HG03064 (cell line): ENCODE measurements around the gene ICAM4.
"Not testable (repeated sequence)": the region's sequence is repeated elsewhere in the genome, so short reads cannot be mapped to it uniquely, and the experiment has no call there.

Experiments used
- ATAC-seq: cut with Tn5 transposase; IDR thresholded peaks from one replicate; pipeline ENCODE4 v1.9.1; 2021; ENCODE audit warnings: low read depth; ENCODE audit not compliant: unreplicated experiment

Gene ICAM4, protein sequence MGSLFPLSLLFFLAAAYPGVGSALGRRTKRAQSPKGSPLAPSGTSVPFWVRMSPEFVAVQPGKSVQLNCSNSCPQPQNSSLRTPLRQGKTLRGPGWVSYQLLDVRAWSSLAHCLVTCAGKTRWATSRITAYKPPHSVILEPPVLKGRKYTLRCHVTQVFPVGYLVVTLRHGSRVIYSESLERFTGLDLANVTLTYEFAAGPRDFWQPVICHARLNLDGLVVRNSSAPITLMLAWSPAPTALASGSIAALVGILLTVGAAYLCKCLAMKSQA

GRCh38 chr19:10286803-10287737 lies at the start of gene ICAM4:
ICAM4 (plus strand) TSS chr19:10286955; CDS start chr19:10287013, 58 bp downstream.
- no peak for ATAC-seq

DNA sequence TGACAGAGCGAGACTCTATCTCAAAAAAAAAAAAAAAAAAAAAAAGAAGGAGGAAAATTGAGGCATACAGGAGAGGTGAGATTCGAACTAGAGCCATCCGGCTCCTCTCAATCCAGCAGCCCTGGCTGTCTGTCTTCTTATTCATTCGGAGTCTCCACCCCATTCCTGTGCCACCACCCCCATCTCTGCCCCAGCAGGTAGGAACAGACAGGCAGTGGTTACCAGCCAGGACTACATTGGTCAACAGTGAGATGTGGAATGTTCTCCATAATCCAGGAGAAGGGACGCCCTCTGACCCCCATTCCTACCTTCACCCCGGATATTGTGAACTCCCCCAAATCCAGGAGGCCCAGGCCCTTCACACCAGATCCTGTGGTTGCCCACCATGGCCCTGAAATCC lies 49.1 kb upstream of the ICAM4 start:
- no peak for ATAC-seq

DNA sequence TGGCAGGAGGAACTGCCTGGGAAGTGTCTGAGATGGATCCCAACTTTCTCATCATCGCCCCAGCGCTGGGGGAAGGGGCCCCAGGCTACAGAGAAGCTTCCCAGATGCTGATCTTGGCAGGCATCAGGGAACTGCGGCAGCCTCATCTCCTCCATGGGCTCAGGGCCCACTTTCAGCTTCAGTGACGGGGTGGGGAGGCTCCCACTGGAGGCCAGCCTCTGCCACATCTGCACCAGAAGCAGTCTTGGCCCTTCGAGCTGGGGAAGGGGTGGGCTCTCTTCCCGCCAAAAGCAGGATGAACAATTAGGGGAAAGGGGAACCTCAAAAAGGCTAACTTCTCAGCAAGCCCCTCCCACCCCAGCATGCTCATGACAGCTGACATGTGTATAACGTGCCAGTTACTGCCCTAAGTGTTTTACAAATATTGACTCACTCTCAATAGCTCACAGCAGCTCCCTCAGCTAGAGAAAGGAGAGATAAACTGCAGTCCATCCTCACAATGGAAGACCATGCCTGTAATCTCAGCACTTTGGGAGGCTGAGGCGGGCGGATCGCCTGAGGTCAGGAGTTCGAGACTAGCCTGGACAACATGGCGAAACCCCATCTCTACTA lies 48.5 kb upstream of the ICAM4 start:
- no peak for ATAC-seq

GRCh38 chr19:10241826-10242449 lies 44.8 kb upstream of the ICAM4 start:
- ATAC-seq, result not testable (repeated sequence)

DNA sequence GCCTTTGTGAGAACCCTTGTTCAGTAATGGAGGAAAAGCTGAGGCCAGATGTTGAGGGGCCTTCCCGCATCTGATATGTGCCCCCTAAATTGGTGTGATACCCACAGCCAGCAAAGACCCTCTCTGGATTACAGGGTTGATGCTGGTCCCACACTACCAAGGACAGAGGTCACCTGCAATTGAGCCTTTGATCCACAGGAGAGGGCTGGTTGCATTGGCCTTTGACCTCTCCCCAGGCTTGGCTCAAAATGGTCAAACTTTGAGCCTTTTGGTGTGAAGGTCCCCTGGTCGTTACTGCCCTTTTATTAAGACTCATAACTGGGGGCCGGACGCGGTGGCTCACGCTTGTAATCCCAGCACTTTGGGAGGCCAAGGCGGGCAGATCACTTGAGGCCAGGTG lies 43.1 kb upstream of the ICAM4 start:
- ATAC-seq, result no peak

DNA sequence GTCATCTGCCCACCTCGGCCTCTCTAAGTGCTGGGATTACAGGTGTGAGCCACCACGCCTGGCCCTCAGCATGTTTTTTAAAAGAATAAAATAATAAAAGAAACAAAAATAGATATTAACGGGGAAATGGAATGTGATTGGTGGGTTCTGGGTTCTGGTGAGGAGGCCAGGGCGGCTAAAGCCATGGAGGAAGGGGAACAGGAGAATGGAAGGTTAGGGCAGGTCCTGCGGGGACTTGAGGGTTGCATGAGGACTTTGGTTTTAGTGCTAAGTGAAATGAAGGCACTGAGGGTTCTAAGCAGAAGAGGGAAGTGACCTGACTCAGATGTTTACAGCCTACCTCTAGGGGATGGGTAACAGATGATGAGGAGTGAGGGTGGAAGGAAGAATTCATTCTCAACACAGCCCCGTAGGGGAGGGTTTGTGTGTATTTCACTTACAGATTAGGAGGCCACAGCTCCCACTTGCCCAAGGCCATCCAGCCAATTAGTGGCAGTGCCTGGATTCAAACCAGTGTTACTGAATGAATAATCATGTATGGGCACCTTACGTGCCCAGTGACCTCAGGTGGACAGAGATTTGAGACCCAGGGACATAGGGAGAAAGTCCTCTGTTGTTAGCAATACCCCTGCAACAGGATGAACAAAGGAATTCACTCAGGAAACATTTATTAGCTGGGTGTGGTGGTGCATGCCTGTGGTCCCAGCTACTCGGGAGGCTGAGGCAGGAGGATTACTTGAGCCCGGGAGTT lies 41.4 kb upstream of the ICAM4 start:
- ATAC-seq, result no peak

DNA sequence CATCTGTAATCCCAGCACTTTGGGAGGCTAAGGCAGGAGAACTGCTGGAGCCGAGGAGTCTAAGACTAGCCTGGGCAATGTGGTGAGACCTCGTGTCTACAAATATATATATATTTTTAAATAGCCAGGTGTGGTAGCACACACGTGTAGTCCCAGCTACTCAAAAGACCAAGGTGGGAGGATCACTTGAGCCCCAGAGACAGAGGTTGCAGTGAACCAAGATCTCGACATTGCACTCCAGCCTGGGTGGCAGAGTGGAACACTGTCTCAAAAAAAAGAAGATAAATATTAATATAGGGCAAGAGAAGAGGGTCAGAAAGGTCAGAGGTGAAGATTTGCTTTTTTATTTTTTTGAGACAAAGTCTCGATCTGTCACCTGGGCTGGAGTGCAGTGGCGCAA lies 40.2 kb upstream of the ICAM4 start:
- no peak for ATAC-seq

DNA sequence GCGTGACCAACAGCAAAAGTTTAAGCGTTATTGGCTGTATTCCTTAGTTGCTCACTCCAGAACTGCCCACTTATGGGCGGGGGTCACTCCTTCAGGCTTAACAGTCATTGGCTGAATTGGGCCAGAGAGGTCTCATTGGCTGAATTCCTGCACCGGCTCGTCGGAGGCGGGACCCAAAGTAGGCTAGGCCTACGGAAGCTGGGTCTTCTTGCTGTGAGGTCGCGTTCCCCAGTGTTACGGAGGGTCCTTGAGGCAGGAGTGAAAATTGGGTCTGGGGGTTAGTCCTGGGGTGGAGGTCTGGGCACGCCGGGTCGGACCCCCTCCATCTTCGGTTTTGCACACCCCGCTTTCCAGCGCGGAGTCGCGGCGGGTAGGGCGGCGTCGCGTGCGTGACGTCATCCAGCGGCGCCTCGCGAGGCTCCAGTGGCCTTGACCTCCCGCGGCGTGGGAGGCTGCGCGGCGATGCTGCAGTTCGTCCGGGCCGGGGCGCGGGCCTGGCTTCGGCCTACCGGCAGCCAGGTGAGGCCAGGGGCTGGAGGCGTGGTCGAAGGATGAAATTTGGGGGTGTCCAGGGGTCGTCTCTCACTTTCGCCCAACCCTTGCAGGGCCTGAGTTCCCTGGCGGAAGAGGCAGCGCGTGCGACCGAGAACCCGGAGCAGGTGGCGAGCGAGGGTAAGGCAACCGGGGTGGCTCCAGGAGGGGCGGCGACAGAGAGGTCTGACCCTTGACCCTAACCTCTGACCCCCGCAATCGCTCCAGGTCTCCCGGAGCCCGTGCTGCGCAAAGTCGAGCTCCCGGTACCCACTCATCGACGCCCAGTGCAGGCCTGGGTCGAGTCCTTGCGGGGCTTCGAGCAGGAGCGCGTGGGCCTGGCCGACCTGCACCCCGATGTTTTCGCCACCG lies 34.7 kb upstream of the ICAM4 start, which contains the start of gene MRPL4:
MRPL4 (plus strand) TSS at position 423 of the 903 bp plus-strand sequence; CDS start at position 463, 40 bp downstream.
- ATAC-seq, result peak; percentile 64

GRCh38 chr19:10252707-10253106 lies 34.0 kb upstream of the ICAM4 start:
- ATAC-seq, result no peak

DNA sequence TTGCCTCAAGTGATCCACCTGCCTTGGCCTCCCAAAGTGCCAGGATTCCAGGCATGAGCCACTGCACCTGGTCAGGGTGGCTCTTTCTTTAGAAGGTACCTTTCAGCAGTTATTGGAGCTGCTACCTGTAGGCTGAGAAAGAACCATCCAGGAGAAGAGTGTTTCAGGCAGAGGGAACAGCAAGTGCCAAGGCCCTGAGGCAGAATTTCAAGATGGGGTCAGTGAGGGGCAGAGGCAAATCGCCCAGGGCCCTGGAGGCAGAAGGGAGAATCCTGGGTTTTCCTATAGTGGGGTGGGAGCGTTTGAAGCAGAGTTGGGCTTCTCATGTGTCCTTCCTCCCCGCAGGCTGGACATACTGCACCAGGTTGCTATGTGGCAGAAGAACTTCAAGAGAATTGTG lies 32.5 kb upstream of the ICAM4 start:
- no peak for ATAC-seq

DNA sequence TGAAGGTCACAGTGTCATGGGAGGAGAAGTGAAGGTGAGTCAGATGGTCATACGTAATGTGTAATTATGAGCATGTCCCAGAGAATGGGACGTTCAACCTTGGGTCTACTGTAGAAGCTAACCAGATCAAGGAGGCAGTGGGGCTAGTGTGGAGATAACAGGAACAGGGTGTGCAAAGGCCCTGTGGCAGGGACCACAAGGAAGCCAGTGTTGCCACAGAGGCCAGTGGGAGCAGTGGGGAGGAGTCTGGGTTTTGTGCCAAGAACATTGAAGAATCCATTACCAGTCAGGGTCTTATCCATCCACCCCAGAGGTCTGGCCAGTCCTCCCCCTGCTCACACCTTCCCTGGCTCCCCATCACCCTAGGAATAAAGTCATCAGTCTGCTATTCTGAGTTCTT lies 31.4 kb upstream of the ICAM4 start:
- ATAC-seq, result no peak

GRCh38 chr19:10256551-10256950 lies 30.2 kb upstream of the ICAM4 start:
- ATAC-seq, result no peak

- no peak for ATAC-seq
Observed at GRCh38 chr19:10256970-10257615, 29.7 kb upstream of the ICAM4 start.

- no peak for ATAC-seq
Observed at GRCh38 chr19:10258080-10258710, 28.6 kb upstream of the ICAM4 start.

DNA sequence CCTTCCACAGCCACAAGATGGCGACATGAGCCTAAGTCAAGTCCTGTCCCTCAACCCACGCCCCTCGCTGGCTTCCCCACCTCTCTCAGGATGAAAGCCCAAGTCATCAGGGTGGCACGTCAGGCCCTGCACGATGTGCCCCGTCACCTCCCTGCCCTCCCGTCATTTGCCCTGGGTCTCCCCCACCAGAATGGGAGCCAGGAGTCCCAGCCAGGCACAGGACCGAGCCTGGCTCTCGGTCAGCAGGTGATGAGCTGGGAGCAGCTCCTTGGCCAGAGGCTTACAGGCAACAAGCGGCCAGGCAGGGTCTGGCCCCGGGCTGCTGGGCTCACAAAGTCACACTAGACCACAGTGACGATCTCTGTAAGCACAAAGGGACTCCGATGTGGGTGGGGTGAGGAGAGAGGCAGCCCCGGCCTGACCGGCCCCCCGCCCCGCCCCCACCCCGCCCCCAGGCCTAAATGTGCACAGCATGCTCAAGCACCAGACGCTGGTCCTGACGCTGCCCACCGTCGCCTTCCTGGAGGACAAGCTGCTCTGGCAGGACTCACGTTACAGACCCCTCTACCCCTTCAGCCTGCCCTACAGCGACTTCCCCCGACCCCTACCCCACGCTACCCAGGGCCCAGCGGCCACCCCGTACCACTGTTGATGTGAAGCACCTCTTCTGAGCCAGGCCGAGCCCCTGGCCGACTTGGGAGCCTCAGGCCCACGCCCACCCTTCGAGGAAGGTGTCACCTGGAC lies 27.4 kb upstream of the ICAM4 start:
- no peak for ATAC-seq

DNA sequence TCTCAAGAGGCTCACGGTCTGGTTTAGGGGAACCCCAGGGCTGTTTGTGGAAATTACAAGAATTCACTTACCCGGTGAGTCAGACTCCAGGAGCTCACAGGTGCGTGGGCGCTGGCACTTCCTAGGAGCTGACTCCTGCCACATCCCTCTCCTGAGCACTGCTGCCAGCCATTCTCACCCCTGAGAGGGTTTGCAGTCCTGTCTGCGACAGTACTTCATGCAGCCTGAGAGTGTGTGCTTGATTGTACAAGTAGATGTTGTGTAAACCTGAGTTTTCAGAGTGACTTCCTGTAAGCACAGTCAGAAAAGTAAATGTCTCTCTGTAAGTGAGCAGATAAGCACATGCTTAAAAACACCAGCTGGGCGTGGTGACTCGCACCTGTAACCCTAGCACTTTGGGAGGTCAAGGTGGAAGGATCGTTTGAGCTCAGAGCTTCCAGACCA lies 26.6 kb upstream of the ICAM4 start:
- ATAC-seq, result no peak

DNA sequence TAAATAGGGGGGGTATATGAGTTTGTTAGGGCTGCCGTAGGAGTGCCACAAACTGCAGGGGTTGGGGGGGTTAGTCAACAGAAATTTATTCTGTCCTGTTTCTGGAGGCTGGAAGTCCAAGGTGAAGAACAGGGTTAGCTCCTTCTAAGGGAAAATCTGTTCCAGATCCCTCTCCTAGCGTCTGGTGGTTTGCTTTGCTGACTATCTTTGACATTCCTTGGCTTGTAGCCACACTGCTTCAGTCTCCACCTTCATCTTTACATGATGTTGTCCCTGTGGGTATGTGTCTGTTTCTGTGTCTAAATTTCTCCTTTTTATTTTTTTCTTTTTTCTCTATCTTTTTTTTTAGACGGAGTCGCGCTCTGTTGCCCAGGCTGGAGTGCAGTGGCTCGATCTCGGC lies 24.0 kb upstream of the ICAM4 start:
- no peak for ATAC-seq
